Body of pancreas (tissue), 4 donors: ENCODE measurements around the gene CDC42BPA.

Experiments
- CTCF ChIP-seq, 7 experiments: fragments of 450-650 bp in 4 of 7; fragments of 200-600 bp in 3 of 7; sonication (generic) in 3 of 7; IDR thresholded peaks; one replicate each; pipeline ENCODE4 v1.5.1; 2016 to 2019; ENCODE audit warnings: antibody characterized with exemption in 7 of 7
- POLR2A ChIP-seq, 3 donors: fragments of 450-650 bp; IDR thresholded peaks; one replicate each; pipeline ENCODE4 v1.6.1; 2016; ENCODE audit warnings: antibody characterized with exemption in 3 of 3, mild to moderate bottlenecking in 2 of 3

GRCh38 chr1:227214207-227214606 lies 104.1 kb downstream of the CDC42BPA start:
- TF ChIP-seq POLR2A (IDR thresholded peaks at IDR 0.05) = no peak
- no peak for TF ChIP-seq CTCF (IDR thresholded peaks at IDR 0.05)
